A549 (cell line): ENCODE measurements around the gene PDGFC. TPM values are rescaled to one million over a fixed set of nuclear protein-coding genes. Genes with fewer than 3 reads are reported as not detected.

ENCODE experiments used
- ATAC-seq, 2 experiments: fragments of 200-7000 bp in 1 of 2; fragments of >200 bp in 1 of 2; cut with Nextera tagmentation in 1 of 2; cut with Tn5 transposase in 1 of 2; 3 replicates each; pipeline versions ENCODE4 v1.8.0 to v1.9.1; 2018 to 2020; ENCODE audit warnings: mild to moderate bottlenecking in 1 of 2, moderate library complexity in 1 of 2
- CTCF ChIA-PET: fragments of 300-600 bp; sonication (Branson Sonifier 250); formaldehyde crosslinking; extraction: SDS; loops from one replicate; lab custom pipeline; 2021; ENCODE audit warnings: antibody characterized with exemption, inconsistent platforms; lab: Yijun Ruan, JAX
- POLR2A ChIA-PET: fragments of 350-600 bp; formaldehyde crosslinking; extraction: SDS; loops from one replicate; lab custom pipeline; 2021; ENCODE audit warnings: antibody characterized with exemption, inconsistent platforms; lab: Yijun Ruan, JAX
- DNase-seq, 2 experiments: peaks; one replicate each; pipeline versions ENCODE4 v3.0.0 to v3.0.0-alpha.2; 2011 to 2016; ENCODE audit warnings: low read depth in 1 of 2, low spot score in 1 of 2
- FAIRE-seq: peaks from 2 replicates; lab custom pipeline; 2011; peaks lifted over from hg19 to GRCh38; lab: Jason Lieb, UNC
- H3K27ac ChIP-seq, 2 experiments: fragments of >200 bp; sonication (Bioruptor Twin); formaldehyde crosslinking; 3 replicates each; pipeline ENCODE4 v1.5.1; 2016 to 2017
- H3K4me1 ChIP-seq: fragments of >200 bp; sonication (Bioruptor Twin); formaldehyde crosslinking; 3 replicates; pipeline ENCODE4 v1.6.1; 2016
- H3K4me2 ChIP-seq: fragments of >200 bp; sonication (Bioruptor Twin); formaldehyde crosslinking; 3 replicates; pipeline ENCODE4 v1.6.1; 2016
- H3K4me3 ChIP-seq: fragments of >200 bp; sonication (Bioruptor Twin); formaldehyde crosslinking; 3 replicates; pipeline ENCODE4 v1.5.1; 2016
- H3K9me3 ChIP-seq: fragments of >200 bp; sonication (Bioruptor Twin); formaldehyde crosslinking; 3 replicates; pipeline ENCODE4 v1.6.1; 2016
- ATOH8 ChIP-seq: fragments of 250-450 bp; sonication (Bioruptor Pico); IDR thresholded peaks from 2 replicates; pipeline ENCODE4 v1.5.0; 2020; ENCODE audit warnings: low read depth, mild to moderate bottlenecking, moderate library complexity
- CBX2 ChIP-seq: fragments of 200-600 bp; sonication (generic); IDR thresholded peaks from 2 replicates; pipeline ENCODE4 v1.6.1; 2016; ENCODE audit warnings: low read depth, mild to moderate bottlenecking, borderline replicate concordance
- CEBPB ChIP-seq, 2 experiments: fragments of >200 bp in 1 of 2; sonication (Bioruptor Twin) in 1 of 2; formaldehyde crosslinking in 1 of 2; IDR thresholded peaks; 2 replicates each; pipeline ENCODE4 v1.6.1; 2012 to 2016
- CHD4 ChIP-seq: fragments of 200-600 bp; sonication (generic); IDR thresholded peaks from 2 replicates; pipeline ENCODE4 v1.6.1; 2016; ENCODE audit warnings: antibody characterized with exemption, mild to moderate bottlenecking, borderline replicate concordance
- CTCF ChIP-seq: fragments of >200 bp; sonication (Bioruptor Twin); formaldehyde crosslinking; IDR thresholded peaks from 3 replicates; pipeline ENCODE4 v1.5.1; 2016
- EHMT2 ChIP-seq: fragments of 200-600 bp; sonication (generic); IDR thresholded peaks from 2 replicates; pipeline ENCODE4 v1.6.1; 2016; ENCODE audit warnings: antibody characterized with exemption, low read depth, mild to moderate bottlenecking, moderate library complexity
- ESRRA ChIP-seq: fragments of 150-350 bp; IDR thresholded peaks from 2 replicates; pipeline ENCODE4 v1.6.1; 2014; ENCODE audit warnings: mild to moderate bottlenecking, low read length, borderline replicate concordance
- FOXS1 ChIP-seq: fragments of 250-450 bp; sonication (Bioruptor Pico); IDR thresholded peaks from 2 replicates; pipeline ENCODE4 v1.5.0; 2020; ENCODE audit warnings: mild to moderate bottlenecking, moderate library complexity
- GATA3 ChIP-seq: IDR thresholded peaks from 2 replicates; pipeline ENCODE4 v1.6.1; 2012; ENCODE audit warnings: borderline replicate concordance
- HDAC2 ChIP-seq: fragments of 200-600 bp; sonication (generic); IDR thresholded peaks from 2 replicates; pipeline ENCODE4 v1.6.1; 2016
- HES2 ChIP-seq: fragments of >200 bp; sonication (Bioruptor Twin); formaldehyde crosslinking; IDR thresholded peaks from 2 replicates; pipeline ENCODE4 v1.6.1; 2016
- HOXA7 ChIP-seq: fragments of 250-450 bp; sonication (Bioruptor Pico); IDR thresholded peaks from 2 replicates; pipeline ENCODE4 v1.5.0; 2020; ENCODE audit warnings: mild to moderate bottlenecking, moderate library complexity
- HOXB13 ChIP-seq: fragments of 250-450 bp; sonication (Bioruptor Pico); IDR thresholded peaks from 2 replicates; pipeline ENCODE4 v1.5.0; 2020; ENCODE audit warnings: low read depth, mild to moderate bottlenecking, moderate library complexity
- JUNB ChIP-seq: fragments of >200 bp; sonication (Bioruptor Twin); formaldehyde crosslinking; IDR thresholded peaks from 2 replicates; pipeline ENCODE4 v1.6.1; 2016
- MAZ ChIP-seq: fragments of 150-350 bp; IDR thresholded peaks from 2 replicates; pipeline ENCODE4 v1.6.1; 2014; ENCODE audit warnings: antibody characterized with exemption, low read depth, low read length, borderline replicate concordance
- NPAS2 ChIP-seq: fragments of 250-450 bp; sonication (Bioruptor Pico); IDR thresholded peaks from 2 replicates; pipeline ENCODE4 v1.8.0; 2022; ENCODE audit warnings: mild to moderate bottlenecking, moderate library complexity, borderline replicate concordance
- PBX3 ChIP-seq: IDR thresholded peaks from 2 replicates; pipeline ENCODE4 v1.6.1; 2012
- POLR2A ChIP-seq: IDR thresholded peaks from 2 replicates; pipeline ENCODE4 v1.6.1; 2012; ENCODE audit warnings: mild to moderate bottlenecking, low read length
- RARB ChIP-seq: fragments of 250-450 bp; sonication (Bioruptor Pico); IDR thresholded peaks from 2 replicates; pipeline ENCODE4 v1.8.0; 2021; ENCODE audit warnings: mild to moderate bottlenecking, moderate library complexity
- RCOR1 ChIP-seq: fragments of 150-350 bp; IDR thresholded peaks from 2 replicates; pipeline ENCODE4 v1.6.1; 2014; ENCODE audit warnings: antibody characterized with exemption, low read length, low read depth
- RNF2 ChIP-seq: fragments of 200-600 bp; sonication (generic); IDR thresholded peaks from 2 replicates; pipeline ENCODE4 v1.6.1; 2016; ENCODE audit warnings: low read depth, mild to moderate bottlenecking, antibody characterized with exemption, moderate library complexity, borderline replicate concordance
- SMC3 ChIP-seq: fragments of >200 bp; sonication (Bioruptor Twin); formaldehyde crosslinking; IDR thresholded peaks from 3 replicates; pipeline ENCODE4 v1.6.1; 2018; ENCODE audit warnings: inconsistent platforms
- TFCP2L1 ChIP-seq: fragments of 250-450 bp; sonication (Bioruptor Pico); IDR thresholded peaks from 2 replicates; pipeline ENCODE4 v1.5.0; 2021; ENCODE audit warnings: mild to moderate bottlenecking
- USF2 ChIP-seq: fragments of 450-650 bp; IDR thresholded peaks from 2 replicates; pipeline ENCODE4 v1.6.1; 2014; ENCODE audit warnings: antibody characterized with exemption
- WGBS: methylation state at CpG from one replicate; pipeline ENCODE4 v1.1.6; 2017; ENCODE audit errors: missing lambda C conversion rate; 5-methylcytosine and 5-hydroxymethylcytosine counted together
- polyA plus RNA-seq, 4 experiments: library from polyadenylated mRNA; depleted of rRNA in 3 of 4; stranded (reverse); fragments of >200 nt; fragmentation: RNase III in 1 of 4; extraction: RNeasy Plus Mini Kit Qiagen cat#74134 plus additional on column Dnase treatment in 1 of 4; gene quantifications; 2 replicates in 3 of 4; 3 replicates in 1 of 4; pipeline ENCODE4 v1.2.3, GENCODE V29; 2011 to 2017

The PDGFC gene
- polyA plus RNA-seq, 2 of the 4 experiments (the other 2 are of a cell fraction) = 3.5 to 4.1 TPM

- H3K4me2 ChIP-seq = no peak overlapping the region
- H3K27ac ChIP-seq = no peak overlapping the region
- 17% methylated on average over 6 of the region's 6 CpGs for WGBS
- H3K9me3 ChIP-seq = no peaks in the 10 kb centered on the region
- FAIRE-seq = no peak
- TF ChIP-seq NPAS2 (CRISPR knock-in tag) (no peak), HOXA7 (CRISPR knock-in tag) (no peak), ESRRA (no peak), CTCF (no peak), EHMT2 (no peak), HDAC2 (no peak), FOXS1 (CRISPR knock-in tag) (no peak), POLR2A (no peak), CBX2 (no peak)
- H3K4me3 ChIP-seq = no peak overlapping the region
- POLR2A ChIA-PET = no interaction called here
- DNase-seq = no peak
- CTCF ChIA-PET = interaction anchor here (1.2 kb wide), 1 partner anchor 68 kb away, joined by 4 read pairs; no protein-coding TSS in a partner anchor
- no peaks in the 10 kb centered on the region for H3K4me1 ChIP-seq
- ATAC-seq = no peak
Measured at GRCh38 chr4:156977435-156978160, 6.0 kb upstream of the PDGFC start.

- POLR2A ChIA-PET = no interaction called here
- Histone ChIP-seq H3K9me3 (no peaks in the 10 kb centered on the region), H3K27ac (no peak overlapping the region), H3K4me3 (no peak overlapping the region), H3K4me1 (no peaks in the 10 kb centered on the region)
- ATAC-seq (no peak), FAIRE-seq (no peak)
- 74% methylated on average over 2 of the region's 2 CpGs for WGBS
- TF ChIP-seq CBX2 (no peak), RNF2 (no peak), USF2 (no peak), ATOH8 (no peak), CEBPB (IDR thresholded peaks at IDR 0.05) (no peak), HES2 (no peak), TFCP2L1 (CRISPR knock-in tag) (no peak), RCOR1 (no peak), CHD4 (no peak), GATA3 (no peak), SMC3 (no peak), HOXB13 (CRISPR knock-in tag) (no peak), RARB (CRISPR knock-in tag) (no peak), PBX3 (no peak), HDAC2 (no peak), JUNB (no peak), MAZ (no peak)
- TF ChIP-seq, all 56 proteins: peak for 0
- CTCF ChIA-PET = interaction anchor here (1.9 kb wide), 1 partner anchor 69 kb away, joined by 6 read pairs; no protein-coding TSS in a partner anchor
- DNase-seq = no peak
- H3K4me2 ChIP-seq = no peak overlapping the region
Measured at GRCh38 chr4:156976147-156976546, 4.5 kb upstream of the PDGFC start.
